ENCODE data around the gene LNX1.
A peak's percentile ranks its signal among the peaks of the same experiment; 100 is the strongest.

LNX1 gene

DNA sequence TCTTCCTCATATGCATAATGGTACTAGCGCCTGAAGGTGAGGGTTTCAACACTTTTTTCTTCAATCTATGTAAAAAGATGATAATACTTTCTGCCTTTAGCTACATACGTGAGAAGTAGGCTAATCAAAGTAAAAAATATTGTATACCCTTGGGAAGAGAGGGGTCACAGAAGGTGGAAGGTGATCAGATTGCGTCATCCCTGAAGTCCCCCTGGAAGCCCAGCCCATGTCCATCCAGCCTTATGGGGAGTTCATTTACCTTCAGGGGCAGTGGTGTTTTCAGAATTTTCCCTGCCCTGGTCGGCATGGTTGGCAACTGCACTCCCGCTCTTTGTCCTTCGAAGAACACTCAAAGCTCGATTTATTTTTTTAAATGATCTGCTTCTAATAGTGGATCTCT is 84.2 kb downstream of the LNX1 start:
- no peak for DNase-seq (ENCODE audit: low spot score in 2 of 2)
- Histone ChIP-seq H3K36me3 (replicated peaks) (no peaks in the 10 kb centered on the region), H3K4me1 (no peaks in the 10 kb centered on the region), H3K4me3 (no peak overlapping the region), H3K9me3 (no peaks in the 10 kb centered on the region), H3K27me3 (ENCODE audit: low read depth) (no peaks in the 10 kb centered on the region)
- in situ Hi-C loops (cut with MboI; ENCODE audit: low sequenced_read_pairs), result no loop called here

DNA sequence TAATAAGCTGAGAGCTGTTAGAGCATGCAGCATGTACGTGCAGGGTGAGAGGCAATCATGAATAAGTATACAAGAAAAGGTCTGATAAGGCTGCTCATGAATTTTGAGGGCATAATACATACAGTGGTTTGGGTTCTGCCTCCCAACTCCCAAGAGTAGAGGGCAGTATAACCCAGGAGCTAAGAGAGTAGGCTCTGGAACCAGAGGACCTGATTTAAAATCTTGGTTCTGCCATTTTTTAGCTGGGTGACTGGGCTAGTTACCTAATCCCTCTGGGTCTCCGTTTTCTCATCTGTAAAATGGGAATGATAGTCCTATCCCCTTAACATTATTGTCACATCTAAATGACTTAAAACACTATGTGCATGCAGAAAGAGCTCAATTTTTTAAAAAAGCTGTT is 85.3 kb downstream of the LNX1 start:
- H3K4me3 ChIP-seq, result no peak overlapping the region
- H3K4me1 ChIP-seq, result no peaks in the 10 kb centered on the region
- no peaks in the 10 kb centered on the region for H3K36me3 ChIP-seq (replicated peaks)
- H3K9me3 ChIP-seq, result no peaks in the 10 kb centered on the region
- no peaks in the 10 kb centered on the region for H3K27me3 ChIP-seq (ENCODE audit: low read depth)
- no peak for DNase-seq (ENCODE audit: low spot score in 2 of 2)
- in situ Hi-C loops (cut with MboI; ENCODE audit: low sequenced_read_pairs), result no loop called here

DNA sequence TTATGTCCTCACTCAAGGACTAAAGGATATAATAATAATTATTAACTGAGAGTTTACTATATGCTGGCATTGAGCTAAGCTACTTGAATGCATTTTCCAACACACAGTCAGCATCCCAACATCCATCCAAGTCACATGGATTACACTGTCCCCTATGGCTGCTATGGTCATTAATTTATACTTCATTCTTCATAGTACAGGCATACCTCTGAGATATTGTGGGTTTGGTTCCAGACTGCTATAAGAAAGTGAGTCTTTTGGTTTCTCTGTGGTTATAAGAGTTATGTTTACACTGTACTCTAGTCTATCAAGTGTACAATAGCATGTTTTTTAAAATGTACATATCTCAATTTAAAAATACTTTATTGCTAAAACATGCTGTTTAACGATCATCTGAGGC is 89.2 kb downstream of the LNX1 start:
- Histone ChIP-seq H3K4me1 (peaks cover 8% of the 10 kb centered on the region), H3K4me3 (no peak overlapping the region), H3K36me3 (replicated peaks) (no peaks in the 10 kb centered on the region), H3K27me3 (ENCODE audit: low read depth) (no peaks in the 10 kb centered on the region), H3K9me3 (no peaks in the 10 kb centered on the region)
- in situ Hi-C loops (cut with MboI; ENCODE audit: low sequenced_read_pairs), result no loop called here
- no peak for DNase-seq (ENCODE audit: low spot score in 2 of 2)

DNA sequence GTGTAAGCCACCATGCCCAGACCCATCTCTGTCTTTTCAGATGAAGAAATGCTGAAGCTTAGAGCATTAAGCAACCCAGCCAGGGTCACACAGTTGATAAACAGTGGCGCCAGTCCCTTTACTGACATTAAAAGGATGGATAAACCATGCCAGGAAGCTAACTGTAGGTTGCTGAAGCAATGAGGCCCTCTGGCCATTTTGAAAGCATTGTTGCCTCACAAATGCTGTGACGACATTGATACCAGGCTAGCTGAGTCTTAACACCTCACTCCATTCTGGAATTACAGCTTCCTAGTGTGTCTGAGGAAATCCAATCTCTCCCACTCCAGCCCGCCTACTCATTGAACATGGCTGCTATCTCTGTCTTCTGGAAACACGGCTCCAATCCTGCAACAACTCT is 89.7 kb downstream of the LNX1 start:
- Histone ChIP-seq H3K9me3 (no peaks in the 10 kb centered on the region), H3K4me3 (no peak overlapping the region), H3K4me1 (peaks cover 10% of the 10 kb centered on the region), H3K27me3 (ENCODE audit: low read depth) (no peaks in the 10 kb centered on the region), H3K36me3 (replicated peaks) (no peaks in the 10 kb centered on the region)
- DNase-seq (ENCODE audit: low spot score in 2 of 2), result no peak
- in situ Hi-C loops (cut with MboI; ENCODE audit: low sequenced_read_pairs), result no loop called here

GRCh38 chr4:53500546-53500945 is 90.7 kb downstream of the LNX1 start:
- Histone ChIP-seq H3K36me3 (replicated peaks) (no peaks in the 10 kb centered on the region), H3K4me3 (no peak overlapping the region), H3K4me1 (peaks cover 10% of the 10 kb centered on the region), H3K27me3 (ENCODE audit: low read depth) (no peaks in the 10 kb centered on the region), H3K9me3 (no peaks in the 10 kb centered on the region)
- DNase-seq (ENCODE audit: low spot score in 2 of 2), result no peak
- in situ Hi-C loops (cut with MboI; ENCODE audit: low sequenced_read_pairs), result no loop called here

GRCh38 chr4:53499791-53500190 is 91.5 kb downstream of the LNX1 start:
- DNase-seq (ENCODE audit: low spot score in 2 of 2), result no peak
- H3K27me3 ChIP-seq (ENCODE audit: low read depth), result no peaks in the 10 kb centered on the region
- in situ Hi-C loops (cut with MboI; ENCODE audit: low sequenced_read_pairs), result loop anchor here (25.0 kb wide), 1 partner anchor 738 kb away; the partner anchor contains the start of gene PDGFRA
- H3K4me3 ChIP-seq, result no peak overlapping the region
- no peaks in the 10 kb centered on the region for H3K9me3 ChIP-seq
- no peaks in the 10 kb centered on the region for H3K36me3 ChIP-seq (replicated peaks)
- peaks cover 10% of the 10 kb centered on the region for H3K4me1 ChIP-seq

GRCh38 chr4:53498706-53499105 is 92.6 kb downstream of the LNX1 start:
- H3K4me3 ChIP-seq, result no peak overlapping the region
- H3K36me3 ChIP-seq (replicated peaks), result no peaks in the 10 kb centered on the region
- H3K4me1 ChIP-seq, result peaks cover 10% of the 10 kb centered on the region
- no peaks in the 10 kb centered on the region for H3K27me3 ChIP-seq (ENCODE audit: low read depth)
- in situ Hi-C loops (cut with MboI; ENCODE audit: low sequenced_read_pairs), result loop anchor here (25.0 kb wide), 1 partner anchor 739 kb away; the partner anchor contains the start of gene PDGFRA
- no peak for DNase-seq (ENCODE audit: low spot score in 2 of 2)
- H3K9me3 ChIP-seq, result no peaks in the 10 kb centered on the region

DNA sequence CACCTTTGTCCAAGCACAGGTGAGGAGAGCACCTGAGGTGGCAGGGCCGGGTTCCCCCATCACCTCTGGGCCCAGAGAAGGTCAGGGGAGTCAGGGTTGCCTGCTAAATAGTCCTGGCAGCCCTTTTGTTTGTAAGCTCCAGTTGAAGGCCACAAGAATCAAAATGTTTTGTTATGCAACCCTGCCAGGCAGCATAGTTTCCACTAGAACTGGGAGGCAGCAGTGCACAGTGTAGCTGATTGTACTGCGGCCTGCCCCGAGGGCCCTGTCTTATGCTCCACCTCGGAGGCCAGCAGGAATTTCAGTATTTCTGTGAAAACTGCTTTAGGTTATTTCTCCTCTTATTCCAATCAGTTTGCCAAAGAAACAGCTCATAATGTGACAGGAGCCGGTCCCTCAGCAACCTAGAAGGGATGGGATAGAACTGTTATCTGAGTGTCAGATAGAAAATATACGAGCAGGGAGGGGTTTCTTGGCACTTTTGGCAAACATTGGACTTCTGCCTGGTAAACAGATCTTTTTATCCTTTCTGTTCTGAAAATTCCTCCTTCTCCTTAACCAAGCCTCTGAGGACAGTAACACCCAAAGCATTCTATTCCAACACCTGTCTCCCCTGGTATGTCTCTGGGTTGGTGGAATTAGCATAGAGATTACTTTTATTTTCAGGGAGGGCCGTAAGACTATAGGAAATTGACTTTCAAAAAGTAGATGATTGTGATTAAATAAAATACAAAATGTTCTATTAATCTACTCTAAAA is 93.6 kb downstream of the LNX1 start:
- in situ Hi-C loops (cut with MboI; ENCODE audit: low sequenced_read_pairs), result loop anchor here (25.0 kb wide), 1 partner anchor 740 kb away; the partner anchor contains the start of gene PDGFRA
- H3K4me3 ChIP-seq, result no peak overlapping the region
- H3K27me3 ChIP-seq (ENCODE audit: low read depth), result no peaks in the 10 kb centered on the region
- no peaks in the 10 kb centered on the region for H3K9me3 ChIP-seq
- H3K36me3 ChIP-seq (replicated peaks), result no peaks in the 10 kb centered on the region
- peaks cover 10% of the 10 kb centered on the region for H3K4me1 ChIP-seq
- peak; percentile 77 to 79 for DNase-seq (ENCODE audit: low spot score in 2 of 2)

DNA sequence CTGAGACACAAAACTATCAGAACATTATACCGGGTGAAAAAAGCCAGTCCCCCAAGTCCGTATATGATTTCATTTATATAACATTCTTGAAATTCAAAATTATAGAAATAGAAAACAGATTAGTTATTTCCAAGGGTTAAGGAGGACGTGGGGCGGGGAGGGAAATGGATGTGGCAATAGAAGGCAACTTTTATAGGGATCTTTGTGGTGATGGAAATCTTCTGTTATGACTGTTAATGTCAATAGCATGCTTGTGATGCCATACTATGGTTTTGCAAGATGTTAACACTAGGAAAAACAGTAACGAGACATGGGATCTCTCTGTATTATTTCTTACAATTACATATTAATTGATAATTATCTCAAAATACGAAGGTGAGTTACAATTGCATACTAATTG is 96.4 kb downstream of the LNX1 start:
- Histone ChIP-seq H3K36me3 (replicated peaks) (no peaks in the 10 kb centered on the region), H3K4me3 (no peak overlapping the region), H3K4me1 (peaks cover 10% of the 10 kb centered on the region), H3K27me3 (ENCODE audit: low read depth) (no peaks in the 10 kb centered on the region), H3K9me3 (no peaks in the 10 kb centered on the region)
- in situ Hi-C loops (cut with MboI; ENCODE audit: low sequenced_read_pairs), result loop anchor here (25.0 kb wide), 1 partner anchor 742 kb away; the partner anchor contains the start of gene PDGFRA
- DNase-seq (ENCODE audit: low spot score in 2 of 2), result no peak

DNA sequence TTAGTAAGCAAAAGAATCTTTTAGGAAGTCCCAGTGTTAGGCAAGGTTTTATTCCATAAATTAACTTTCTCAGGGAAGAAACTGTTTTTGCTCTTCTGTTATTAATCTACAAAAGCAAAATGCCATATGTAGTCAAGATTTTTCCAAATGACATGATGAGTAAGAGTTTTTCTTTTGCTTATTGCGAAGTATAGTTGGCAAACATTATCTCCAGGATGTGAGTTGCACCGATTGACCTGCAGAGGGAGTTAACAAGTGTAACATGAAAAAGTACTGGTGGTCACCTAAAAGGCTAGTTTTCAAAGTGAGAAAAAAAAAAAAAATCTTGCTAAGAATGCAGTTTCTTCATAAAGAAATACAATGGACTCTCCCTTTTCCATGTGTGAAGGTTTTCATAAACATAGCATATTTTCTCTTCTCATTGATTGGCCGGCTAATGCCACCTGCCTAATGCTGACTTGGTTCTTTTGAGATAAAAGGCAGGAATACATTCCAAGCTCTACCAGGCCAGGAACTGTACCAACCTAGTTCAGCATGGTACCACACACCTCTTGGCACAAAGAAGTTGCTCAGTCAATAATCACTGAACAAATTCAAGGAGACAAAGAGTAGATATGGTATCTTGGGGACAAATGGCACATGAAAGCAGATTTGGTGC is 100.2 kb downstream of the LNX1 start:
- Histone ChIP-seq H3K4me3 (no peak overlapping the region), H3K27me3 (ENCODE audit: low read depth) (0 out of 2 replicates have a peak, but pooled peaks cover 2% of the 10 kb centered on the region), H3K9me3 (no peaks in the 10 kb centered on the region), H3K36me3 (replicated peaks) (no peaks in the 10 kb centered on the region), H3K4me1 (no peaks in the 10 kb centered on the region; the same call in 1 of the 2 replicates)
- peak; percentile 39 to 49 for DNase-seq (ENCODE audit: low spot score in 2 of 2)
- in situ Hi-C loops (cut with MboI; ENCODE audit: low sequenced_read_pairs), result loop anchor here (25.0 kb wide), 1 partner anchor 746 kb away; the partner anchor contains the start of gene PDGFRA

- in situ Hi-C loops (cut with MboI; ENCODE audit: low sequenced_read_pairs), result loop anchor here (25.0 kb wide), 1 partner anchor 747 kb away; the partner anchor contains the start of gene PDGFRA
- DNase-seq (ENCODE audit: low spot score in 2 of 2), result no peak
- 0 out of 2 replicates have a peak, but pooled peaks cover 2% of the 10 kb centered on the region for H3K27me3 ChIP-seq (ENCODE audit: low read depth)
- H3K4me1 ChIP-seq, result no peaks in the 10 kb centered on the region; the same call in 1 of the 2 replicates
- H3K9me3 ChIP-seq, result no peaks in the 10 kb centered on the region
- no peak overlapping the region for H3K4me3 ChIP-seq
- no peaks in the 10 kb centered on the region for H3K36me3 ChIP-seq (replicated peaks)
Measured at GRCh38 chr4:53490161-53490956, 100.9 kb downstream of the LNX1 start.

DNA sequence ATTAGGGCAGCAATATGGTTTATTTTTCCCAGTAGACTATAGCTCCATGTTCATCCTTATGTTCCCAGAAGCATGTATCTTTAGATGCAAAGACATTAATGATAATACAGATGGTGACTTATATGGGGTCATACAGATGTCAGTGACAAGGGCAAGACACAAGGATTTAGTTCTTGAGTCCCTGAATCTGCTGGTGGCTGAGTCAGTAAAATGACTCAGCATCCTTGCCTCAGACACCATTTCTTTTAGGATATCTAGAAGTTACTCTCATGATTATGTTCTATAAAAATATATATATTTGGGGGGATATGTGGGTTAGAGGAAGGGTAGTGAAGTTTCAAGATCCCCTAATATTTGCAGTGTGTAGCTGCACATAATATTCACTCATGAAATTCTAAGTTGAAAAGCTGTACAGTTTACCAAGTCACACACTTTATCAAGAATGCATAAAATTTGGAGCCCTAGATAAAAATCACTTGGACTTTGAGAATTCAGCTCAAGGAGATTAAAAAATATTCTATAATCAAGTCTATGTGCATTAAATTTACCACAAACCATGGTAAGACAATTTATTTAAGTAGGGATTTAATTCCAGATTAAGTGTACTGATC is 101.9 kb downstream of the LNX1 start:
- no peak overlapping the region for H3K4me3 ChIP-seq
- DNase-seq (ENCODE audit: low spot score in 2 of 2), result no peak
- in situ Hi-C loops (cut with MboI; ENCODE audit: low sequenced_read_pairs), result loop anchor here (25.0 kb wide), 1 partner anchor 748 kb away; the partner anchor contains the start of gene PDGFRA
- no peaks in the 10 kb centered on the region for H3K36me3 ChIP-seq (replicated peaks)
- 0 out of 2 replicates have a peak, but pooled peaks cover 2% of the 10 kb centered on the region for H3K27me3 ChIP-seq (ENCODE audit: low read depth)
- H3K4me1 ChIP-seq, result no peaks in the 10 kb centered on the region; the same call in 1 of the 2 replicates
- H3K9me3 ChIP-seq, result no peaks in the 10 kb centered on the region

DNA sequence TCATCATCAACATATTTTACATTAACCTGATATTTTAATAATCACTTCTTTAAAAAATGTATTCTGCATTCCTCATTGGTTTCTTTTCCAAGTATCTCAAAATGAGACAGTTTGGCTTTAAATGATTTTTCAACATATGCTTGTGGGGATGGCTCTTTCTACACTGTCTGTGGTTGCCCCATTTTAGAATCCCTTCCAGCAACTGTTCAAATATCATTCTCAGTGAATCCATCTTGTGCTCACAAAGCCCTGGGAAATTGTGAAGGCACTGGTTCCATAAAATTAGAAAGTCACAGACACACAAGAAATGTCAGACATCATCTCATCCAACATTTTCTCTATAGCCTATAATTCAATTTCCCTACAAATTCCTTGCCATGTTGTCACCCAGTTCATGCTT is 103.5 kb downstream of the LNX1 start:
- Histone ChIP-seq H3K9me3 (no peaks in the 10 kb centered on the region), H3K4me1 (no peaks in the 10 kb centered on the region; the same call in 1 of the 2 replicates), H3K4me3 (no peak overlapping the region), H3K36me3 (replicated peaks) (no peaks in the 10 kb centered on the region), H3K27me3 (ENCODE audit: low read depth) (0 out of 2 replicates have a peak, but pooled peaks cover 2% of the 10 kb centered on the region)
- in situ Hi-C loops (cut with MboI; ENCODE audit: low sequenced_read_pairs), result loop anchor here (25.0 kb wide), 1 partner anchor 750 kb away; the partner anchor contains the start of gene PDGFRA
- no peak for DNase-seq (ENCODE audit: low spot score in 2 of 2)

Measured in HAP-1 (cell line).